Panc1 (cell line): Measurements from ENCODE around the gene ADARB1.

Experiments used
- POLR2AphosphoS5 ChIP-seq: IDR thresholded peaks from 2 replicates; pipeline ENCODE4 v1.6.1; 2012; ENCODE audit warnings: mild to moderate bottlenecking, low read depth, low read length, moderate library complexity
- SIN3A ChIP-seq: IDR thresholded peaks from 2 replicates; pipeline ENCODE4 v1.6.1; 2012; ENCODE audit warnings: low read depth, mild to moderate bottlenecking, low read length, moderate library complexity, borderline replicate concordance; ENCODE audit not compliant: insufficient read depth
- TCF7L2 ChIP-seq: IDR thresholded peaks from 2 replicates; pipeline ENCODE4 v1.6.1; 2011; ENCODE audit warnings: mild to moderate bottlenecking, low read depth, low read length, inconsistent platforms
- TF ChIP-seq, protein P1 (sequence below): fragments of 450-650 bp; IDR thresholded peaks from 2 replicates; pipeline ENCODE4 v1.5.1; 2017; ENCODE audit warnings: mild to moderate bottlenecking
- TF ChIP-seq, protein P2 (sequence below), 2 experiments: IDR thresholded peaks; 2 replicates each; pipeline ENCODE4 v1.6.1; 2011 to 2012; ENCODE audit warnings: low read depth in 2 of 2, control low read depth in 1 of 2, low read length in 1 of 2, mild to moderate bottlenecking in 1 of 2, moderate library complexity in 1 of 2; ENCODE audit not compliant: insufficient read depth in 1 of 2

DNA sequence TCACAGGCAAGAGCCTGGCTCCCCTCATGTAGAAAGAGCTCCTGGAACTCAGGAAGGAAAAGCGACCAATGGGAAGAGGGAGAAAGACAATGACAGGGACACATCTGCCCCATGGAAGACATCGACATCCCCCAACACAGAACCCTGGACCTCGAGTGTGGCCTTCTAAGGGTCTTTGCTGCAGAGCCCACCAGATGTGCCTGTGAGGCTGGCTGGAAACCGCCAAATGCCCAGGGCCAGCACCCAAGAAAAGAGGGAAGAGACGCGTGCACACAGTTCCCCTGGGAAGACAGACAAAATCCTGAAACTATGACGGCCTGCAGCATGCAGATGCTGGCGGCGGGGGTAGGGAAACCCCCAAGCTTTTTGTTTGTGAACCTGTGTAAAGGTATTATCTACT lies 36.4 kb upstream of the ADARB1 start:
- TF ChIP-seq, protein P1, sequence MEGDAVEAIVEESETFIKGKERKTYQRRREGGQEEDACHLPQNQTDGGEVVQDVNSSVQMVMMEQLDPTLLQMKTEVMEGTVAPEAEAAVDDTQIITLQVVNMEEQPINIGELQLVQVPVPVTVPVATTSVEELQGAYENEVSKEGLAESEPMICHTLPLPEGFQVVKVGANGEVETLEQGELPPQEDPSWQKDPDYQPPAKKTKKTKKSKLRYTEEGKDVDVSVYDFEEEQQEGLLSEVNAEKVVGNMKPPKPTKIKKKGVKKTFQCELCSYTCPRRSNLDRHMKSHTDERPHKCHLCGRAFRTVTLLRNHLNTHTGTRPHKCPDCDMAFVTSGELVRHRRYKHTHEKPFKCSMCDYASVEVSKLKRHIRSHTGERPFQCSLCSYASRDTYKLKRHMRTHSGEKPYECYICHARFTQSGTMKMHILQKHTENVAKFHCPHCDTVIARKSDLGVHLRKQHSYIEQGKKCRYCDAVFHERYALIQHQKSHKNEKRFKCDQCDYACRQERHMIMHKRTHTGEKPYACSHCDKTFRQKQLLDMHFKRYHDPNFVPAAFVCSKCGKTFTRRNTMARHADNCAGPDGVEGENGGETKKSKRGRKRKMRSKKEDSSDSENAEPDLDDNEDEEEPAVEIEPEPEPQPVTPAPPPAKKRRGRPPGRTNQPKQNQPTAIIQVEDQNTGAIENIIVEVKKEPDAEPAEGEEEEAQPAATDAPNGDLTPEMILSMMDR, result no peak
- TF ChIP-seq POLR2AphosphoS5 (no peak), TCF7L2 (no peak), SIN3A (no peak)
- TF ChIP-seq, protein P2, sequence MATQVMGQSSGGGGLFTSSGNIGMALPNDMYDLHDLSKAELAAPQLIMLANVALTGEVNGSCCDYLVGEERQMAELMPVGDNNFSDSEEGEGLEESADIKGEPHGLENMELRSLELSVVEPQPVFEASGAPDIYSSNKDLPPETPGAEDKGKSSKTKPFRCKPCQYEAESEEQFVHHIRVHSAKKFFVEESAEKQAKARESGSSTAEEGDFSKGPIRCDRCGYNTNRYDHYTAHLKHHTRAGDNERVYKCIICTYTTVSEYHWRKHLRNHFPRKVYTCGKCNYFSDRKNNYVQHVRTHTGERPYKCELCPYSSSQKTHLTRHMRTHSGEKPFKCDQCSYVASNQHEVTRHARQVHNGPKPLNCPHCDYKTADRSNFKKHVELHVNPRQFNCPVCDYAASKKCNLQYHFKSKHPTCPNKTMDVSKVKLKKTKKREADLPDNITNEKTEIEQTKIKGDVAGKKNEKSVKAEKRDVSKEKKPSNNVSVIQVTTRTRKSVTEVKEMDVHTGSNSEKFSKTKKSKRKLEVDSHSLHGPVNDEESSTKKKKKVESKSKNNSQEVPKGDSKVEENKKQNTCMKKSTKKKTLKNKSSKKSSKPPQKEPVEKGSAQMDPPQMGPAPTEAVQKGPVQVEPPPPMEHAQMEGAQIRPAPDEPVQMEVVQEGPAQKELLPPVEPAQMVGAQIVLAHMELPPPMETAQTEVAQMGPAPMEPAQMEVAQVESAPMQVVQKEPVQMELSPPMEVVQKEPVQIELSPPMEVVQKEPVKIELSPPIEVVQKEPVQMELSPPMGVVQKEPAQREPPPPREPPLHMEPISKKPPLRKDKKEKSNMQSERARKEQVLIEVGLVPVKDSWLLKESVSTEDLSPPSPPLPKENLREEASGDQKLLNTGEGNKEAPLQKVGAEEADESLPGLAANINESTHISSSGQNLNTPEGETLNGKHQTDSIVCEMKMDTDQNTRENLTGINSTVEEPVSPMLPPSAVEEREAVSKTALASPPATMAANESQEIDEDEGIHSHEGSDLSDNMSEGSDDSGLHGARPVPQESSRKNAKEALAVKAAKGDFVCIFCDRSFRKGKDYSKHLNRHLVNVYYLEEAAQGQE (IDR thresholded peaks at IDR 0.05; ENCODE audit: insufficient read depth in 1 of 2, low read depth in 2 of 2, low read length in 1 of 2), result no peak
